Liver (tissue), 3 donors: ENCODE data around the gene IL1RAPL1.

Source experiments
- FOXA1 ChIP-seq: IDR thresholded peaks from 2 replicates; pipeline ENCODE4 v1.6.1; 2016; ENCODE audit warnings: antibody characterized with exemption
- REST ChIP-seq: IDR thresholded peaks from 2 replicates; pipeline ENCODE4 v1.6.1; 2016; ENCODE audit warnings: antibody characterized with exemption, mild to moderate bottlenecking
- YY1 ChIP-seq: IDR thresholded peaks from 2 replicates; pipeline ENCODE4 v1.6.1; 2016; ENCODE audit warnings: antibody characterized with exemption, mild to moderate bottlenecking
- TF ChIP-seq, protein P1 (sequence below): IDR thresholded peaks from 2 replicates; pipeline ENCODE4 v1.6.1; 2016; ENCODE audit warnings: antibody characterized with exemption
- TF ChIP-seq, protein P2 (sequence below): fragments of 150-350 bp; IDR thresholded peaks from 2 replicates; pipeline ENCODE4 v1.5.1; 2017; ENCODE audit warnings: improper control_type of control experiment, low read depth, low read length; ENCODE audit not compliant: missing input control
- TF ChIP-seq, protein P3 (sequence below): IDR thresholded peaks from 2 replicates; pipeline ENCODE4 v1.6.1; 2016; ENCODE audit warnings: antibody characterized with exemption
- donor health status: healthy.
- donor health status: healthy.

GRCh38 chrX:29834311-29834710 lies 1247.1 kb downstream of the IL1RAPL1 start:
- TF ChIP-seq, protein P1, sequence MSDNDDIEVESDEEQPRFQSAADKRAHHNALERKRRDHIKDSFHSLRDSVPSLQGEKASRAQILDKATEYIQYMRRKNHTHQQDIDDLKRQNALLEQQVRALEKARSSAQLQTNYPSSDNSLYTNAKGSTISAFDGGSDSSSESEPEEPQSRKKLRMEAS = no peak
- TF ChIP-seq, protein P2, sequence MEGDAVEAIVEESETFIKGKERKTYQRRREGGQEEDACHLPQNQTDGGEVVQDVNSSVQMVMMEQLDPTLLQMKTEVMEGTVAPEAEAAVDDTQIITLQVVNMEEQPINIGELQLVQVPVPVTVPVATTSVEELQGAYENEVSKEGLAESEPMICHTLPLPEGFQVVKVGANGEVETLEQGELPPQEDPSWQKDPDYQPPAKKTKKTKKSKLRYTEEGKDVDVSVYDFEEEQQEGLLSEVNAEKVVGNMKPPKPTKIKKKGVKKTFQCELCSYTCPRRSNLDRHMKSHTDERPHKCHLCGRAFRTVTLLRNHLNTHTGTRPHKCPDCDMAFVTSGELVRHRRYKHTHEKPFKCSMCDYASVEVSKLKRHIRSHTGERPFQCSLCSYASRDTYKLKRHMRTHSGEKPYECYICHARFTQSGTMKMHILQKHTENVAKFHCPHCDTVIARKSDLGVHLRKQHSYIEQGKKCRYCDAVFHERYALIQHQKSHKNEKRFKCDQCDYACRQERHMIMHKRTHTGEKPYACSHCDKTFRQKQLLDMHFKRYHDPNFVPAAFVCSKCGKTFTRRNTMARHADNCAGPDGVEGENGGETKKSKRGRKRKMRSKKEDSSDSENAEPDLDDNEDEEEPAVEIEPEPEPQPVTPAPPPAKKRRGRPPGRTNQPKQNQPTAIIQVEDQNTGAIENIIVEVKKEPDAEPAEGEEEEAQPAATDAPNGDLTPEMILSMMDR = no peak
- TF ChIP-seq REST = no peak
- TF ChIP-seq FOXA1 = no peak
- TF ChIP-seq, protein P3, sequence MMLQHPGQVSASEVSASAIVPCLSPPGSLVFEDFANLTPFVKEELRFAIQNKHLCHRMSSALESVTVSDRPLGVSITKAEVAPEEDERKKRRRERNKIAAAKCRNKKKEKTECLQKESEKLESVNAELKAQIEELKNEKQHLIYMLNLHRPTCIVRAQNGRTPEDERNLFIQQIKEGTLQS = no peak
- TF ChIP-seq YY1 = no peak
